ENCODE data around the gene NLRP1.
"Not testable (repeated sequence)": the region's sequence is repeated elsewhere in the genome, so short reads cannot be mapped to it uniquely, and the experiment has no call there.

The NLRP1 gene

DNA sequence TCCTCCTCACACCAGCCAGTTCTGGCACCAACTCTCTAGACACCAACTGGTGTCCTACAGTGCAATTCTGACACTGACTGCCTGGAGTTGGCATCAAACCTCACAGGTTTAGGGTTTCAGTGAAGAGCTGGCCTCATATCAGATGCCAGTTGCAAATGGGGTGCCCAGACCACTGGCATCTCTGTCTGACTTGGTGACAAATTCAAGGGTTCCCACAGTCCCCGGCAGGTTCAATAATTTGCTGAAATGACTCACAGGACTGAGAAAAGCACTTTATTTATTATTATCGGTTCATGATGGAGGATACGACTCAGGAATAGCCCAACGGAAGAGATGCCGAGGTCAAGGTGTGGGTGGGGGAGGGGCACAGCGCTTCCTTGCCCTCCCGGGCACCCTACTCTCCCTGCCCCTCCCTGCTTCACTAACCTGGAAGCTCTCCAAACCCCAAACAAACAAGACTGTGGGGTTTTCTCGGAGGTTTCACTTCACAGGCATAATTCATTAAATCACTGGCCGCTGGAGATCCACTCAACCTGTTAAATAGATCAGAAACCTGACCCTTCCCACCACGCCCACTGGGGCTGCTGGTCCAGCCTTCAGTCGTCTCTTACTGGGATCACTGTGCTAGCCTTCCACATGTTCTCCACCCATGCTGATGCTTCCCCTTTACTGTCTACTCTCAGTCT is 1.7 kb upstream of the NLRP1 start:
- peak; percentile 49 for DNase-seq

DNA sequence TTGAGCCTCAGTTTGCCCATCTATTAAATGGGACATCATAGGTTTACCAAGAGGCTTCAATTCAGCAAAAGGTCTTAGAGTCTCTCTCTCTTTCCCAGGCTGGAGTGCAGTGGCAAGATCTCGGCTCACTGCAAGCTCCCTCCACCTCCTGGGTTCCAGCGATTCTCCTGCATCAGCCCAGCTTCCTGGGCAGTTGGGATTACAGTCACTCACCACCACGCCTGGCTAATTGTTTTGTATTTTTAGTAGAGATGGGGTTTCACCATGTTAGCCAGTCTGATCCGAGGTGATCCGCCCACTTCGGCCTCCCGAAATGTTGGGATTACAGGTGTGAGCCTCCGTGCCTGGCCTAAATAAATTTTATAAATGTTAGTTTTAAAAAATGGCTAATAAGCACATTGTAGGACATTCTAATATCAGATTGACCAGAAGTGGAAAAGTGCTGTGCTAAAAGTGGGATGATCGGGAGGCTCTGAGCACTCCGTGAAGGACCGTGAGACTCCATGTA is 1.0 kb upstream of the NLRP1 start:
- no peak for DNase-seq

DNA sequence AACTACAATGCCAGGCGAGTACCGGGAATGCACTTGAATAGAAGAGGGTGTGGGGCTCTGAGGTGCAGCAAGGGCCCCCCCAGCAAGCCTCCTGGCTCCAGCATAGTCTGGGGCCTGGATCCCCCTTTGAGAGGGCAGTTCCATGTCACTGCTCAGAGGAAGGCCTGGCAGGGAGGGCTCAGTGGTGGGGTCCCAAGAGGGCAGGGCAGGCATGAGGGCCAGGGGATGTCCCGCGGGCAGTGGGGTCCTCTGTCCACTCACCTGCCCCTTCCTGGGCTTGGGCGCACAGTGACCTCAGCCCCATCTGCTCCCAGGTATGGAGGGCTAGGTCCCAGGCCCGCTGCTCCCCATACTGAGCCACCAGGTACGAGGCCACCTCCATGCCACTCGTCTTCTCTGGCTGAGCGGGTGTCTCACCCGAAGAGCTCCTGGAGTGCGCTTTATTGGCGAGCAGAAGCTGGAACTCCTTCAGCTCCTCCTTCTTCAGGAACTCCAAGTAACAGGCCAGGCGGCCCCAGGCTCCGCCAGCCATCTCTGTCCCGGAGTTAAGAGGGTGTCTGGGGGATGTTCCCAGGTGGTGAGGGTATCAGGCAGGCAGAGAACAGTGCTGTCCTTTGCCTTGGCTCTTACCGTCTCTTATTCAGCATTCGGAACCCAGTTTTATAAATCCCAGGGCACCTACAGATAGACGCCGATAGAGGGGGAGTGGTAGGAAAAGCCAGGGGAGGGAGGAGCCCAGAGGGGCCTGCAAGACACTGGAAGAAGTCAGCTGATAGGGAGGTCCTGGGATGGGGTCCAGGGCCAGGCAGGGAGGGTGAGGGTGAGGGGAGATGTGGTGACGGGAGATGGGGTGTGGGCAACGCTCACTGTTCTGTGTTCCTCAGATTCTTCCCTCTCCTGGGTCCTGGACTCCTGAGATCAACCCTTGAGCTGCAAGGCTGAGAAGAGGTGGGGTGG is 605 bp downstream of the NLRP1 start:
- peak; percentile 55 for DNase-seq

DNA sequence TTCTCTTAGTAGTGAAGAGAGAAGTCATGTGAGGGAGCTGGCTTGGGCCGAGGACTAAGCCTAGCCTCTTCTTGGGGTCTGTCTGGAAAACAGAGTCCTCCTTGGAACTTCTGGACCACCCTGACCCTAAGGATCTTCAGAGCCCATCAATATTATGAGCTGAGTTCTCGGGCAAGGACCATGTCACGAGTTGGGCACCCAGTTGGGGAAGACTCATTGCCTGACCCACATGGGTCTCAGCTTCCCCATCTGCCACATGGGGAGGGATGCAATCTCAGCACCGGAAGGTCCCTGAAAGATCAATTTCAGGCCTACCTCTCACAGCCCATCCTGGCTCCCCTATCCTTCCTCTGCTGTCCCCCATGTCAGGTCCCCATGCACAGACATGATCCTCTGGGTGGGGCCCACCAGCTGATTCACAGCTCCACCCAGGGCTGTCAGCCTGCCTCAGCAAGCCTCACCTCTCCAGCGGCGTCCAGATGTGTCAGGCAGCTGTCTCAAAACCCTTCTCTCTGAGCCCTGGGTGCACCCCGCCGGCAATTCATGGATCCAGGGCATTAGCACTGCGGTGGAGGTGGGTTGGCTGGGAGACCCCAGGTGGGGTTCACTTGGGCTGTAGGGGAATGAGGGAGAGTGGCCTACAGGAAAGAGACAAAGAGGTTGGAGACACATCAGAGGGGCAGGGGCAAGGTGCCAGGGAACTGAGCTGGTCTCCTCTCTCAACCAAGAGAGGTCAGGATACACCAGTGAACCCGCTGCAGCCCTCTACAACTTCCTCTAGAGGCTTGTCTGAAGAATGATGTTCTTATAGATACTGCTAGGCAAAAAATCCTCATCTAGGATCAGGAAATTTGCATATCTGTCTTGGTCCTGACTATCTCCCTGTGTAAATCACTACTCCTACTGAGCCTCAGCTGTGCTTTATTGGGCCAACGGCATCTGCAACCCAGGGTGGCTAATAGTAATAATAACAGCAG is 1.8 kb downstream of the NLRP1 start:
- DNase-seq: no peak

DNA sequence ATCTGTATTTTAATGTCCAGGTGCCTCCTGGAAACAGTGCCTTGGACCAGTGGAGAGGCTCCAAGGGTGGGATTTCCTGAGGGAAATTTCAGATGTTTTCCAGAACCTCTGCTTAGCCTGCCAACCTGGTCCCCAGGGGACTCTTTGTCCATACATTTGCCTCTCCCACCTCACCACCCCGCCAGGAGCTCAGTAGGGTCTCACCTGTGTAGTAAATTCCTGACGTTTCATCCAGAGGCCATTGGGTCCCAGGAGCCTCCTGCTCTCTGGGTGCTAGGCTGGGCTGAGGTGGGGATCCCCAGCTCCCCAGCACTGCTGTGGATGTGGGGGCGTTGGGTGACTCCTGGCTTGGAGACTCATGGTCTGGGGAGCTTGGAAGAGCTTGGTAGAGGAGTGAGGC is 2.7 kb downstream of the NLRP1 start:
- no peak for DNase-seq

DNA sequence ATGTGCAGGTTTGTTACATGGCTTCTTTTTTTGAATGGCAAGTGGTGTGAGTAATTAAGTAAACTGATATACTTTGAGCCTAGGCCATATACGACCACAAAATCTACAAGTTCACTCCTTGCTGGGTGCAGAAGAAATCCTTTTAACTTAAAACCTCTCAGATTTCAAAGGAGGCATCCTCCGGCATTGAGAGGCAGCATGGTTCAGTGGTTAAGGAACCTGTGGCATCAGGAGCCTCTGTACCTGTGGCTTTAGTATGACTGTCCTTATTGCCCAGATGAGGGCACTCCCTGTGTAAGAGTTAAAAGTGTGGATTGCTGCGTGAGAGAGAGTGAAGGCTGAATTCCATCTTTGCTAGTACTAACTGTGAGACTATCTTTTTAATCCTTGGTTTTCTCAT is 3.3 kb downstream of the NLRP1 start:
- no peak for DNase-seq

DNA sequence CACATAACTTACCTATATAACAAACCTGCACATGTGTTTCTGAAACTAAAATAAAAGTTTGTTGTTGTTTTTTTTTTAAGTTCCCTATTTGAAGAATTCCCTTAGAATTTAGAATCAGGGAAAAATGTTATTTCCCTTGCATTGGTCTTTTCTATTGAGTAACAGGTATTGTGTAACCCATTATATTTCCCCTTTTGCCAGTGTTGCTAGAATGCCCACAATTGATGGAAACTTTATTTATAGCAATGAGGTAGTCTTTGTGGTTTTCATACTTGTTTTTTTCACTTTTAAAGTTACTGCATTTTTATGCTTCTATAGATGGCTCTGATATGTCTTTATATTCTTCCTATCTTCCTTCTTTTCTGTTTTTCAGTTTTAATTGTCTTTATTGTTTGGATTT is 3.9 kb downstream of the NLRP1 start:
- DNase-seq: no peak

DNA sequence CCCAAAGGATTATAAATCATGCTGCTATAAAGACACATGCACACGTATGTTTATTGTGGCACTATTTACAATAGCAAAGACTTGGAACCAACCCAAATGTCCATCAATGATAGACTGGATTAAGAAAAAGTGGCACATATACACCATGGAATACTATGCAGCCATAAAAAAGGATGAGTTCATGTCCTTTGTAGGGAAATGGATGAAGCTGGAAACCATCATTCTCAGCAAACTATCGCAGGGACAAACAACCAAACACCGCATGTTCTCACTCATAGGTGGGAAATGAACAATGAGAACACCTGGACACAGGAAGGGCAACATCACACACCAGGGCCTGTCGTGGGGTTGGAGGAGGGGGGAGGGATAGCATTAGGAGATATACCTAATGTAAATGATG is 5.5 kb downstream of the NLRP1 start:
- not testable (repeated sequence) for DNase-seq

DNA sequence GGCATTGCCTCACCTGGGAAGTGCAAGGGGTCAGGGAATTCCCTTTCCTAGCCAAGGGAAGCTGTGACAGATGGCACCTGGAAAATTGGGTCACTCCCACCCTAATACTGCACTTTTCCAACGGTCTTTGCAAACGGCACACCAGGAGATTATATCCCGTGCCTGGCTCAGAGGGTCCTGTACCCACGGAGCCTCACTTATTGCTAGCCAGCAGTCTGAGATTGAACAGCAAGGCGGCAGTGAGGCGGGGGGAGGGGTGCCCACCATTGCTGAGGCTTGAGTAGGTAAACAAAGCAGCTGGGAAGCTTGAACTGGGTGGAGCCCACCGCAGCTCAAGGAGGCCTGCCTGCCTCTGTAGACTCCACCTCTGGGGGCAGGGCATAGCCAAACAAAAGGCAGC is 11.3 kb downstream of the NLRP1 start:
- not testable (repeated sequence) for DNase-seq

DNA sequence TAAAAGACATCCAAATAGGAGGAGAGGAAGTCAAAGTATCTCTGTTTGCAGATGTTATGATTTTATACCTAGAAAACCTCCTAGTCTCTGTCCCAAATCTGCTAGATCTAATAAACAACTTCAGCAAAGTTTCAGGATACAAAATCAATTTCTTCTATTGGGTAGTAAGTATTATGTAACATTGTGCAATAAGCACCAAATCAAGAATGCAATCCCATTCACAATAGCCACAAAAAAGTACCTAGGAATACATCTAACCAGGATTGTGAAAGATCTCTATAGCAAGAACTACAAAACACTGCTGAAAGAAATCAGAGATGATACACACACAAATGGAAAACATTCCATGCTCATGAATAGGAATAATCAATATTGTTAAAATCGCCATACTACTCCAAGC is 13.0 kb downstream of the NLRP1 start:
- no peak for DNase-seq

DNA sequence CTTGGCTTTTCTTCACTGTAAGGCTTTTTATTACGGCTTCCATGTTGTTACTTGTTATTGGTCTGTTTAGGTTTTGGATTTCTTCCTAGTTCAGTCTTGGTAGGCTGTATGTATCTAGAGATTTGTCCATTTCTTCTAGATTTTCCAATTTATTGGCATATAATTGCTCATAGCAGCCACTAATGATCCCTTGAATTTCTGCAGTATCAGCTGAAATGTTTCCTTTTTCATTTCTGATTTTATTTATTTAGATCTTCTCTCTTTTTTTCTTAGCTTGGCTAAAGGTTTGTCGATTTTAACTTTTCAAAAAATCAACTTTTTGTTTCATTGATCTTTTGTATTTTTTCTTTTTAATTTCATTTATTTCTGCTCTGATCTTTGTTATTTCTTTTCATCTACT is 18.5 kb downstream of the NLRP1 start:
- no peak for DNase-seq

DNA sequence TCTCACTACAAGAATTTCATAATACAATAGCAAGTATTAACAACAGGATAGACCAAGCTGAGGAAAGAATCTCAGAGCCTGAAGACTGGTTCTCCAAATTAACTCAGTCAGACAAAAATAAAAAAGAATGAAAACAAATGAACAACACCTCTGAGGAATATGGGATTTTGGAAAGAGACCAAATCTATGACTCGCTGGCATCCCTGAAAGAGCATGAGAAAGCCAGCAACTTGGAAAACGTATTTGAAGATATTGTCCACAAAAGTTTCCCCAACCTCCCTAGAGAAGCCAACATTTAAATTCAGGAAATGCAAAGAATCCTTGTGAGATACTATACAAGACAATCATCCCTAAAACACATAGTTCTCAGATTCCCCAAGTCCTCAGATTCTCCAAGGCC is 20.9 kb downstream of the NLRP1 start:
- DNase-seq: no peak

DNA sequence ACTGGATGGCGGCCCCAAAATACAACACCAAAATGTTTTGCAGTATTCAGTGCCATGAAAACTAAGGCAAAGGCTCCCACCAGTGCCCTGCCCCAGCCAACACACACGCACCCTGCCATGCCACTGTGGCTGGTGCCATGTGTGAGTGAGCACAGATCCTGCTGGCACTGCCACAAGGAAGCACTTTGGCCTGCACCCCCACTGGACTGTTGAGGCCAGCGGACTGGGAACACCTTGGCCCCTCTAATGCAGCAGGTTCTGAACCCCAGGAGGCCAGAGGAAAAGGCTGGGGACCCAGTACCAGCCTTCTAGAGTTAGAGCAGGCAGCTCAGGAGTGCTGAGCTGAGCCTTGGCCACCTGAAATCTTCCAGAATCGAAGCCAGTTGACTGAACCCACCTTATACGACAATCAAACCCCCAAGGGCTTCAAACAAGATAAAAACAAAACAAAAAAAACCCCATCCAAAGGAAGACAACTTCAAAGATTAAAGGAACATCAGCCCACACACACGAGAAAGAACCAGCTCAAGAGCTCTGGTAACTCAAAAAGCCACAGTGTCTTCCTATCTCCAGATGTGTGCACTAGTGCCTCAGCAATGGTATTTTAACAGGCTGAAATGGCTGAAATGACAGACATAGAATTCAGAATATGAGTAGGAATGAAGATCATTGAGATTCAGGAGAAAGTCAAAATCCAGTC is 21.5 kb downstream of the NLRP1 start:
- no peak for DNase-seq

DNA sequence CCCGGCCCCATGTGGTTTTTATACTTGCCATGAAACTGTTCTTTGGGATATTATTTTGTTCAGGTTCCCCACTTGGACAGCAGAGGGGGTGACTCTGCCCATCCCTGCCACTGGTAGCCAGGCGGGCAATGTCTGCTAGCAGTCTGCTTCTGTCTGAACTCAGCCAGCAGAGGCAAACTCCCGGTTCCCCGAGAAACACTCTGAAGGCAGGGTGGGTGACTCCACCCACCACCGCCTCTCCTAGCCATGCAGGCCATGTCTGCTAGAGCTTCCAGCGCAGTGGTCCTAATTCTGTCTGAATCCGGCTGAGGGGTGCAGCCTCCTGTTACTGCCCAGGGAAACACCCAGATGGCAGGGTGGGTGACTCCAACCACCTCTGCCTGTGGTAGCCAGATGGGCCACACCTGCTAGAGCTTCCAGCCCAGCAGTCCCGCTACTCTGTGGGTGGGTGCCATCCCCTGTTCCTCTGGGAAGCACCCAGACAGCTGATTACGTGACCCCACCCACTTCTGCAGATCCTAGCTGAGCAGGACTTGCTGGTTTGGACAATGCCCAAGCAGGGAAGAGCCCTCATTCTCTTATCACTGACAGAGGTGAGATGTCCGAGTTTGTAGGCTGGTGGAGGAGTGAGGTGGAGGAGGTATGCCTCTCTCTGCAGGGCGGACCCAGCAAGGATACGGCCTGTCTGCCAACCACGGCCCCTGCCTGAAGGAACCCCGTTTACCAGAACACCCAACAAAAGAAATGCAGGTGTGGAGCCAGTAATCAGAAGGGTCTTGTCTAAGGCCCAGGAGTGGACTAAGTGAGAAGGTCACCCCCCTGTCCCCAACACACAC is 22.4 kb downstream of the NLRP1 start:
- no peak for DNase-seq

DNA sequence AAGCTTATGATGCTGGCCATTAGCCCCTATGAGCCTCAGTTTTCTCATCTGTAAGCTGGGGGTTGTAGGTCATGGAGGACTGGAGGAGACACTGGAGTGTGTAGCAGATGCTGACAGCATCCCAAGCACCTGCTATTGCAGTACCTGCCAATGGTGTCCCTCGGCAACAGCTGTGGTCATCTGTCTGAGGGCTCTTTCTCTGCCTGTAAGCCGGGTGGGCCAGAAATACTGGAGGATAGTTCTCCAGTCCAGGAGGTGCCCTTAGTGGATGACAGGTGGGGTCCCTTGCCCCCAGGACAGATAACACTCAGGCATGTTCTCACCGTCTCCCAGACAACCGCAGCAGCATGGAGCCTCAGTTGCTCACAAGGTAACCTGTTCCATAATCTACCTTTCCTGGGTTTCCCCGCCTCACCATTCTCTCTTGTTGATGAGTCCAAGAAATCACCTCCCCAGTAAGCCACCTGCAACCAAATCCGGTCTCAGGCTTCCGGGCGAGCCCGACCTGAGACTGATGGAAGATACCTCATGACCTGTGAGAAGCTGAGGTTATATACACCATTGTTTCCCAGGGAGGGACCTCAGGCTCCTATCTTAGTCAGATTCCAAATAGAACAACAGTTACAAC is 23.8 kb downstream of the NLRP1 start:
- DNase-seq: no peak

DNA sequence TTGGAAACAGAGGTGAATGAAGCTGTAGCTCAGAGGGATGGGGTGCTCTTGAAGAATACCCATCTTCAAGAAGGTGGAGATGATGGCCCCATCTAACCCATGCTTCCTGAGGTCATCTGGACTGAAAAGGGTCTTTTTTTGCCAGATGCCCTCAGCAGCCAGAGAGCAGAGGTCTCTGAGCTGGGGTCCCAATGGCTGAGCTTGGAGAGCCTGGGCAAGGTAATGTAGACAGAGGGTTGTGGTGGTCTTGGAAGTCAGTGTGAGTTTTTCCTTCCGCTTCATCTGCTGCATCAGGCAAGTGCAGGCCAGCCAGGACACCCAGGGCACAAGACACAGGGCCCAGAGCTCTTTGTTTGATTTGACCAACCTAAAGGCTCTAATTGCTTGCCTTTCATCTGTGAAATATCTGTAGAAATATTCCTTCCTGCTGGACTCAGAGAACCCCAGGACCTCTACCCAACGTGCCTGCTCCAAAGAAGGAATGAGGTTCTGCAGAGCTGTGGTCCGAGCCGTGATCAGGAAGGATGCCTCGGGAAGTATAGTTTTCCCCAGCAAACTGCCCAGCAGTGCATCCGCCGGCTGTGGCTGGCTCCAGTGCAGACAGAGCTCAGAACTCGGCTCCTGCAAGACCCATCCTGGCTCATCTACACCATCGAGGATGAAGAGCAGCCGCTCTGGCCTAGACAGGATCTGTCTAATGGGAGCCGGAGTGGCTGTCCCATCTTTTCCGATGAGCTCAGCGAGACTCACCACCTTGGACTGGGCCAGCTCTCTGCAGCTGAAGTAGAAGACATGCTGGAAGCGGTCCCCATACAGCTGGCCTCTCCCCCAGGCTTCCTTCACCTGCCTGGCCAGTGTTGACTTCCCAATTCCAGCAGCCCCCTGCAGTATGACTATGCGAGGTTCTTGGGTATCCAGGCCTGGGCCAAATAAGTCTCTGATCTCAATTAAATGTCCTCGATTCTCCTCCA is 25.2 kb downstream of the NLRP1 start:
- DNase-seq: no peak

DNA sequence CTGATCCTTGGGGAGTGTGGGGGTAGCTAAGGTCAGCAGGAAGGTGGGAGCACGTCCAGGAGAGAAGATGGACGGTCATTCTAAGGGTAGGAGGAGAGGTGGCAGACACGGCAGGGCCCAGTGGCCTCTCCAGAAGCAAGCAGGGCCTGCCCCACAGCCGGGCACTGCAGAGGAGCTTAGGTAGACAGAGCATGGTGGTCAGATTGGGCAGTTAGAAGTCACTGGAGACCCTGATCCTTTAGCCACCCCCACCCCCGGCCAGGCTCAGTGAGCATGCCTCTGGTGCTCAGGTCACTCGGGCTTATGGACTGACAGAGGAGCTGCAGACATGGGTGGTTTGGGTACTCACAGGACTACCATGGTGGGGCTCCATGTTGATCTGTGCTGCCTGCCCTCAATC is 26.3 kb downstream of the NLRP1 start:
- no peak for DNase-seq

DNA sequence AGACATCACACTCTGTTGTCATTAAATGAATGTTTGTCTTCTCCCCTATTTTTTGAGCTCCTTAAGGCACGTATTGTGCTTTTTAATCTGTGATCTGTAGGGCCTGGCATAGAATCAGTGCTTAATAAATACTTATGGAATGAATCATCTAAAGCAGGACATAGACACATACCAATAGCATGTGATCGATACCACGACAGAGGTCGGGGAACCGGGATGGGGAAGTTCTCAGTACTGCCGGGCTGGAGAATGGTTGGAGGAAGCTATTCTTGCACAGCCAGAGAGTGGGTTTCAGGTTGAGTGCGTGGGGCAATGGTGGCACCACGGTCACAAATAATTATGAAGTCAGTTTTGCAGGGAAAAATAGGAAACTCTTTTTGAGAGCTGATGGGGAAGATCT is 26.8 kb downstream of the NLRP1 start:
- DNase-seq: no peak

DNA sequence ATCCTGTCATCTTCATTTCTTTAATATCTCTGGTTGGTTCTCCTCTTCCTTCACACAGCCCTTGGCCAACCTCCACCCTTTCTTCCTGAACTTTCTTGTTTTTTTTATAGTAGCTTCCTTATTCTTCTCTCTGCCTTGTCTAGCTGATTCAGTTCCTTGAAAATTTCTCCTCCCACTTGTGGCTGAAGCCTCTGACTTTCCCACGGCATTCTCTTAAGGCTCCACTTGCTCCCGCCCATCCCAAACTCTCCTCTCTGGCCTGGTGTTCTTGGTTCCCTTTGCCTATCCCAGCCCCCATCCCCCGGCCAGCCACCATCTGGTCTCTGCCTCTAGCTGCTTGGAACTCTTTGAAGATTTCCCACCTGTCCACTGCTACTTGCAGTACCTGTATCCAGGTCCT is 29.1 kb downstream of the NLRP1 start:
- no peak for DNase-seq

DNA sequence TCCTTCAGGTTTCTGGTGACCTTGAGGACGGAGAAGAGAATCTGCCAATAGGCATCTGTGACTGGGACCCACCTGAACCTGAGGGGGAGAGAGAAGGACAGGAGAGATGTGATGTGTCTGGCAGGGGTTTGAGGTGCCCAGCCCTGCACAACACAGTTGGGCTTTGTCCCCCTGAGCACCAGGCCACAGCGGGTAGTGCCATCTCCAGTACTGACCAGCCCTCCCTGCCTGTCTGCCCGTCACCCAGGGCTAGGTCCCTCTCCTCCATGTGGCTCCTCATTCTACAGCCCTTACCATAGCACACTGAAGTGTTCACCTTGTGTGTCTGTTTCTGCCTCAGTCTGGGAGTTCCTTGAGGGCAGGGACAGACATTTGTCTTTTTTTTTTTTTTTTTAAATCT is 30.8 kb downstream of the NLRP1 start:
- no peak for DNase-seq

Measured in femur (tissue), 1 donor.